Subcutaneous adipose tissue (tissue), 4 donors: Measurements from ENCODE around the gene UBAC2. TPM values are rescaled to one million over a fixed set of nuclear protein-coding genes. Genes with fewer than 3 reads are reported as not detected.

Source experiments
- total RNA-seq, 4 donors: library from RNA; depleted of rRNA; stranded (reverse); fragments of >200 nt; gene quantifications; one replicate each; pipeline ENCODE4 v1.1.0, GENCODE V29; 2016
- TF ChIP-seq, protein P1 (sequence below): fragments of 450-650 bp; IDR thresholded peaks from one replicate; pipeline ENCODE4 v1.5.1; 2016; ENCODE audit warnings: low read depth, mild to moderate bottlenecking, control low read depth, antibody characterized with exemption, moderate library complexity

UBAC2 gene
- total RNA-seq, 4 donors from 2014 or later = 47.4 to 73.3 (median 65.8) TPM

GRCh38 chr13:99301056-99301838 is 100.6 kb downstream of the UBAC2 start:
- TF ChIP-seq, protein P1, sequence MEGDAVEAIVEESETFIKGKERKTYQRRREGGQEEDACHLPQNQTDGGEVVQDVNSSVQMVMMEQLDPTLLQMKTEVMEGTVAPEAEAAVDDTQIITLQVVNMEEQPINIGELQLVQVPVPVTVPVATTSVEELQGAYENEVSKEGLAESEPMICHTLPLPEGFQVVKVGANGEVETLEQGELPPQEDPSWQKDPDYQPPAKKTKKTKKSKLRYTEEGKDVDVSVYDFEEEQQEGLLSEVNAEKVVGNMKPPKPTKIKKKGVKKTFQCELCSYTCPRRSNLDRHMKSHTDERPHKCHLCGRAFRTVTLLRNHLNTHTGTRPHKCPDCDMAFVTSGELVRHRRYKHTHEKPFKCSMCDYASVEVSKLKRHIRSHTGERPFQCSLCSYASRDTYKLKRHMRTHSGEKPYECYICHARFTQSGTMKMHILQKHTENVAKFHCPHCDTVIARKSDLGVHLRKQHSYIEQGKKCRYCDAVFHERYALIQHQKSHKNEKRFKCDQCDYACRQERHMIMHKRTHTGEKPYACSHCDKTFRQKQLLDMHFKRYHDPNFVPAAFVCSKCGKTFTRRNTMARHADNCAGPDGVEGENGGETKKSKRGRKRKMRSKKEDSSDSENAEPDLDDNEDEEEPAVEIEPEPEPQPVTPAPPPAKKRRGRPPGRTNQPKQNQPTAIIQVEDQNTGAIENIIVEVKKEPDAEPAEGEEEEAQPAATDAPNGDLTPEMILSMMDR = no peak

DNA sequence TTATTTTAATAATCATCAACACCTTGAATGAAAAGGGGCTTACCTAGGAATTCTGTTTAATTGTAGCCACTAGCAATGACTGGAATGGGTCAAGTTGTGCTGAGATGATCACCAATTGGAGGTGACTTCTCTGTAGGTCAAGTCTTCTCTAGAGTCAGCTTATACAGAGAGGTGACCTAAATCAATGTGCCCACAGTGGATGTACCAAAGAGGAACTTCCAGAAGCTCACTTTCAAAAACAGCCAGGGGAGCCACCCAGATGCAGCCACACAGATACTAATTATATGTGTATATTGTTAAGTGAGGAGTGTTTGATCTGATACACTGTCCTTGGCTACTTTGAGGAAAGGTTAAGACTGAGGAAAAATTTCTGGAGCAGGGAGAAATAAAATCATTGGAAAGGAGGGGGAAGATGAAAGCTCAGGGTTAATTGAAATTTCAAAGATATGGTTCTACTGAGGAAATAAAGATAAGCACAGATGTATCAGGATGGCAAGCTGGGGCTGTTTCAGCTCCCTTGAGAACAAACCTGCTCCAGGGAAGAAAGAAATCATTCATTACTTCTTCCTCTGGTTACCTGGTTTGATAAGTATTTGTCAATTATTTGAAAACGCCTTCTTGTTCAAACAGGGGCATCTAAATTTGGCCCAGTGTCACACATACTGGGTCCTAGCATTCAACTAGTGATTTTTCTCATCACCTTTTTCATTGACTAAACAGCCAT is 101.4 kb downstream of the UBAC2 start:
- TF ChIP-seq, protein P1 = no peak

DNA sequence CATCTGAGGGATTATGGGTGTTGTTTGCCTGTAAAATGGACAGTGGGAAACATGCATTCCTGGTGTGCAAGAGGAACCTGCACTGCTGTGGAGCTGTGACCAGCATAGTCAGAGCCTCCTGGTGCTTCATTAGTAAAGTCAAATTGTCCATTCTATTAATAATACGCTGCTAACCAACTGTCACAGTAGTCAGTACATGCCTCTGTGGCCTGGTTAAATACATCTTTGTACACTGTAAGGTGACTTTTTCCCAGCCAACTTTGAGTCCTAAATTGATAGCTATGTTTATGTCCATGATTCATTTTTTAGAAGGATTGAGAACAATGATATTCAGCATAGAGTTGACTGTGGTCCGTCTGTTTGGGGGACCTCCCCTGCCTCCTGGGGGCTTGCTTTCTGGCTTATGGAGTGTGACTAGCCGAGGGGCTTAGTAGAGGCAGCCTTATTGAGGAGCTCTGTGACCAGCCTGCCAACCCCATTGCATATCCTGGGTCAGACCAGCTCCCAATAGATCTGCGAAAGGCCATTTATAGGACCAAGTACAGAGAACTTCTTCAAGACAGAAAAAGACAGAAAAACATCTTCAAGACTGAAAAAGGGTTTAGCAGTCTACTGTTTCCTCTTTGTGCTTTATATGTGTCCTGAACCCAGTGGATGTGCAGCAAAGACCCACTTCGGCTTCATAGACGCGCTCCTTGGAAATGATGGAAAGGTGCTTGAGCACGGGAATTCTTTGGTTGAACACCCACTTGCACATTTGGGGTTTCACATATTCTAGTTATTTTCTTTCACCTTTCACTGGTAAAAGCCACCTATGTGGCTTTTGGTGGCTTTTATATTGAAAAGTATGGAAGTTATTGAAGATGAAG is 102.2 kb downstream of the UBAC2 start:
- TF ChIP-seq, protein P1 = no peak

GRCh38 chr13:99303863-99304521 is 103.3 kb downstream of the UBAC2 start:
- TF ChIP-seq, protein P1 = no peak

GRCh38 chr13:99304541-99304940 is 103.9 kb downstream of the UBAC2 start:
- TF ChIP-seq, protein P1 = no peak

DNA sequence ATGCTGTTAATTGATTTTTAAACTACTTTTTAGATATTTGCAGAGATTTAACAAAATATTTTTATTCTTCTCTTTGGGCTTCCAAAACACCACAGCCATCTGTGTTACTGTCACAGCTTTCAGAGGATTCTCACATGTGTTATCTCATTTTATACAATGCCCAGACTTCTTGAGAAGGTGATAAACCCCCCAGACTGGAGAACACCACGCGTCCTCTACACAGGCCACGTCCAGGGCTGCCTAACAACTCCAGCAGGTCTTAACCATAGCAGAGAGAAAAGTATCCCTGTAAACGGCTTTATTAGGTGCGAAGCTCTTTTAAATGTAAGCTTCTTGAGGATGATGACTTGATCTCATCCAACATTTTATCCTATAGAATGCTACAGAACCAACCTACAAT is 104.5 kb downstream of the UBAC2 start:
- TF ChIP-seq, protein P1 = no peak
